Activated CD4-positive, alpha-beta T cell treated with anti-CD3 and anti-CD28 coated beads, Interleukin-2, amount 50 U/mL, for 16 hours (primary cell): Measurements from ENCODE around the gene DIP2C.
"Not testable (repeated sequence)": the region's sequence is repeated elsewhere in the genome, so short reads cannot be mapped to it uniquely, and the experiment has no call there.

Experiments
- DNase-seq: peaks from one replicate; pipeline ENCODE4 v3.0.0-alpha.2; 2020

The DIP2C gene

DNA sequence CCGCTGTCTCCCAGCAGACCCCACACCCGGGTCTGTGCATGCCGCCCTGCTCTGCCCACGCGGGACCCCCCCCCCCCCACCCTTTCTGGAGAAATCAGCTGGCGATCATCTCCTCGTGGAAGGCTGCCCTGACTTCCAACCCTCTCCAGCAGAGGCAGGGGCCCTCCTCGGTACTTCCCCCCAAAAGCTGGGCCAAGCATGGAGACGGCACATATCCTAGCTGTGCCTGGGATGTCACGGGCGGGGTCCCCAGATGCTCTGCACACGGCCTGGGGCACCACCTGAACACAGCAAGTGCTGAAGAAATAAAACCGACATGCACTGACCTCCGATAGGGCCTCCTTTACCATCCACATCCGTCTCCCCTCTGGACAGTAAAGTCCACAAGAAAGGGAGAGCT is 96.0 kb downstream of the DIP2C start:
- DNase-seq: no peak

DNA sequence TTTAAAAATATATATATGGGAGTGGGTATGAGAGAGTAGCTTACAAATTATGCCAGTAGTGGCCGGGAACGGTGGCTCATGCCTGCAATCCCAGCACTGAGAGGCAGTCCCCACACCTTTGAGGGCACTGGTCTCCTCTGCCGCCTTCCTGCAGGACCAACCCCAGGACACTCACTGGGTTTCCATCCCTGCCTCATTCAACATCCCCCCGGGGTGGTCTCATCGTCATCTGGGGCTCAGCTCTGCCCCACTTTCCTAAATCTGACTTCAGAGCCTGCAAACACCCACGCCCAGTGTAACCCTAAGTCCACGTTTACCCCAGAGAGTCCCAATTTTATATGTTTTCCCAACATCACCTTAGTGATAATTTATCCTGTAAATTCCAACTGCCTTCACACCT is 96.5 kb downstream of the DIP2C start:
- DNase-seq: no peak

DNA sequence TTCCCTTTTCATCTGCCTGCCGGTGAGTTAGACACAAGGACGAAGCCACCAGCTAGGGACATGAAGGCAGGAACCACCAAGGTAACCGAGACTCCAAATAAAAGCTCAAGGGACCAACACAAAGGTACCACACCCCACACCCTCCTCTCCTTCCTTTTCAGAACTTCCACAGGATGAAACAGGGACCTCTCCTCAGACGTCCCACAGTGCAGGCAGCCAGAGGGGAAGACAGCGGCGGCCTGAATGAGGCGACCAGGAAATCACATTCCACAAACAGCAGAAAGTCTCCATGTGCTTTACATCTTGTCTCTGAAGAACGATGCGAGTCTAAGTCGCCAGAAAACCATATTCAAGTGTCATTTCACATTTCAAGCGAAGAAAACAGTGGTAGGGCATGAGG is 97.8 kb downstream of the DIP2C start:
- DNase-seq: no peak

DNA sequence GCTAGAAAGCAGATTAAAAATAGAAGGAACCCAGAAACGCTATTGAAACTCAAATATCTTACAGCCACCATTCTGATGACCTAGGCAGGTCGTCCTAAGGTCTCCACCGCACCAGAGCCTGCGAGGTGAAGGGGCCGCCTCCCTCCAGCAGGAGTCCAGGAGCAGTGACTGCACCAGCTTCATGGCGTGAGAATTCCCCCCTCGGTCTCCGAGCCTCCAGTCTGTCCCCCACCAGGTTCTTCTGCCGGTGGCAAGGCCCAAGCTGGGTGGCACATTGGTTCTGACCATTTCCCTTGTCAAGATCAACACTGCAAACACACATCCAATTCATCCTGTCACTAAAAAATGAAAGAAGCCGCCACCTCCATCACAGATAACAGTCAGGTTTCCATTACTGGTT is 98.7 kb downstream of the DIP2C start:
- DNase-seq: no peak

DNA sequence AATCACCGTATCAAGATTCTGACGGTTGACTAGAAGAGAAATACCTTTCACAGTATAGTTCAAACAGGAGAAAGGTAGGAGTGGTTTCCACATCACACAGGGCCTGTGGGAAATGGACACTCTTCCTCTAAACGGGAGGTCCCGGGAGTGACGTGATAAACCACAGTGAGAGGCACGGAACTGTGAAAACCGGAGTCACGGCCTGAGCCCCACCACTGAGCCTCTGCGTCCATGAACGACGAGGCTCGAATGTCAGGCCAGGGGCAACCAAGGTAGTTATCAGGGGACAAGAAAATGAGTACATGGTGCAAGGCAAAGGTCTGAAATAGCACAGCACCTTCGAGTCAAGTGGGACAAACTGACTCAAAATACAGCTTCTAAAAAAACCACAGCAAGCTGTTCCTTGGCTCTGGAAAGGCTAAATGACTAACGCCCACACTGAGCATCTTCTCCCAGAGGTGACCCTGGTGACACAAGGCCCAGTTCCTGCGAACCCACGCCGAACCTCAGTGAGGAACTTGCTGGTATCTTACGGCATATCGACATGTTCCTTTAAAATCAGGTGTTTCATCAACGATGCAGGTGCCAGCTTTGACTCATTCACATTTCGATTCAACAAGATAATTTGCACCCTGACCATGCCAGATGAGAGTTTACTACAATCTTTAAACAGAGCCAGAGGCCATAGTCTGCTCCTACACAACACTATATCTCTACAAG is 99.3 kb downstream of the DIP2C start:
- no peak for DNase-seq

DNA sequence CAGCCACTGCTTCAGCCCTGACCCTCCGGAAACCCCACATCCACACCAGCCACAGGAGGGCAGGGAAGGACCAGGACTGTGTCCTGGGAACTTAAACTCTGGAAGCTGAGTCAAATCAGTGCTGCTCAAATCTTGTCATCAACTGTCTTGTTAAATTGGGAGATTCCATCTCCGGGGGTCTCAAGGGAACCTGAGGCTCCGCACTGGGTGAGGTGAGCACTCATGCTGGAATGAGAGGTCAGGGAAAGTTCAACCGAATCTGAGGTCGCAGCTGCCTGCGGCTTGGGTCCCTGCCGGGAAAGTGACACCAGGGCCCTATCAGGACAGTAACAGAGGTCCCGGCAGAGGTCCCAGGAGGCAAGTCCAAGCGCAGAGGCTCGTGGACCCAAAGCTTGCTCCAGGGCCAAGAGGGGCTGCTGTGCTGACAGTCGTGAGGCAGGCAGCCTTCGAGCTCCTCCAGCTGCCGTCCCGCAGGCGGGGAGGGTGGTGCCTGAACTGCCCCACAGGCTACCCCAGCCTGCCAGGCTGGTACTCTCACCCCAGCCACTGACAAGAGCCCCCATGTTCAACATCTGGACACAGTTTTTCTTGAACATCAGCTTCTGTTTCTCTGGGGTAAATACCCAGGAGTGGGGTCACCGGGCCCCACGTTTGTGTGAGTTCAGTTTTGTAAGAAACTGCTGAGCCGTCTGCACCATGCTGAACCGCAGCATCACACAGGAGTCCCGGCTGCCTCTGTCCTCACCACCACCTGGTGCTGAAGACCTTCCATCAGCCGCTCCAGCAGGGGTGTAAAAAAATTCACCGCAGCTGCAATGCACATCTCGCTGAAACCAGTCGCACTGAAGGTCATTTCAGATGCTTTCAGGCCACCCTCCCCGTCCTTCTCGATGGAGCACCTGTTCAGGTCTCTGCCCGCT is 101.0 kb downstream of the DIP2C start:
- no peak for DNase-seq

DNA sequence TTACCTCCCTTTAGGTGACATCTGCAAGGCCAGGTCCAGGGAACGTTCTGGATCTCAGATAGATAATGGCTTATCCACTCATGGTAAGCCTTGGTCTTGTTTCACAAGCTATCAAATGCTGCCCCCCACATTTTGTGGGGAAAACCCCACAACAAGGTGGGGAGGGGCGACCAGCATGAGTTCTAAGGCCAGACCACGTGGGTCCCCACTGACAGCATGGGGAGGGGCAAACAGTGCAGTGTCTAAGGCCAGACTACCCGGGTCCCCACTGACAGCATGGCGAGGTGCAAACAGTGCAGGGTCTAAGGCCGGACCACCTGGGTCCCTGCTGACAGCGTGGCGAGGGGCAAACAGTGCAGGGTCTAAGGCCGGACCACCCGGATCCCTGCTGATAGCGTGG is 102.8 kb downstream of the DIP2C start:
- no peak for DNase-seq

DNA sequence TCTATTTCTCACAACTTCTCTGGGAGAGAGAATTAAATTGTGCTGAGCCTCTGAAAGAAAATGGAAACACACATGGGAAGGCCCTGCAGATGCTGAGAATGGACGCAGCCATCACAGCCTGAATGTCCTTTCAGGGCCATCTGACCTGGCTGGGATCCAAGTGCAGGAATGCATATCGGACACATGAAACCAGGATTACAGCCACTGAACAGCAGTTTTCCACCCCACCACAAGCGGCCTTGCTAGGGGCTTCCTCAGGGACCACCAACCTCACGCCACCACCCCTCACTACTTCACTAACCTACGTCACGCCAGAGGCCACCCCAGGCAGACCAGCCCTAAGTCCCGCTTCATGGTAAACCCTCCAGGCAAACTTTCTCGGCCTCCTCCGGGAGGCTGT is 103.3 kb downstream of the DIP2C start:
- no peak for DNase-seq

DNA sequence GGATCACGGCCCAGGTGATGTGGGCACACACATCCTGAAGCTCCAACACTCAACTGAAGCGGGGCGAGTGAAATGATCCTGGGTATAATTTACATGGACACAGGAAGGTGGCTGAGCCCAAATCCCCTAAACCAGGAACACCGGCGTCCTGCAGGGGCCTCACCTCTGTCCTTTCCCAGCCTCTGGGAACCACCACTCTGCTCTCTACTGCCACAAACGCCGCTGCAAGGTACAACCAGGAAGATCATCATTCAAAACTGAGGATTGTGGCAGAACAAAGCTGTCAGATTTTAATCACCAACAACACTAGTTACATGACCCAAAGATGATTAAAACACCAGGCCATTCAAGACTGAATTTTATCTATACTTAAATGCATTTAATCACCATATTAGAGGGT is 104.0 kb downstream of the DIP2C start:
- no peak for DNase-seq

DNA sequence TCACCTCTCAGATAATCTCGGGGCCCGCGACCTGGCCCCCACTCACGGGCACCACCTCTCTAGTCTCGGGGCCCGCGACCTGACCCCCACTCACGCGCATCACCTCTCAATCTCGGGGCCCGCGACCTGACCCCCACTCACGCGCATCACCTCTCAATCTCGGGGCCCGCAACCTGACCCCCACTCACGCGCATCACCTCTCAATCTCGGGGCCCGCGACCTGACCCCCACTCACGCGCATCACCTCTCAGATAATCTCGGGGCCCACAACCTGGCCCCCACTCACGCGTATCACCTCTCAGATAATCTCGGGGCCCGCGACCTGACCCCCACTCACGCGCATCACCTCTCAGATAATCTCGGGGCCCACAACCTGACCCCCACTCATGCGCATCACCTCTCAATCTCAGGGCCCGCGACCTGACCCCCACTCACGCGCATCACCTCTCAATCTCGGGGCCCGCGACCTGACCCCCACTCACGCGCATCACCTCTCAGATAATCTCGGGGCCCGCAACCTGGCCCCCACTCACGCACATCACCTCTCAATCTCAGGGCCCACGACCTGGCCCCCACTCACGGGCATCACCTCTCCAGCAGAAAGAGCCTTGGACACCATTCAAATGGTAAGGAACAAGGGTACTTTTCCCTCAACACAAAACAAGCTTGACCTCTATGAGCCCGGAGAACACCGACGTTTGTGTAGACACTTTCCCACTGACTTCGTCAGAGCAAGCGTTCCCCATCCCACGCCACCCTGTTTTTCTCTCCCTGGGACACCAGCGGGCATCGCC is 104.8 kb downstream of the DIP2C start:
- not testable (repeated sequence) for DNase-seq

DNA sequence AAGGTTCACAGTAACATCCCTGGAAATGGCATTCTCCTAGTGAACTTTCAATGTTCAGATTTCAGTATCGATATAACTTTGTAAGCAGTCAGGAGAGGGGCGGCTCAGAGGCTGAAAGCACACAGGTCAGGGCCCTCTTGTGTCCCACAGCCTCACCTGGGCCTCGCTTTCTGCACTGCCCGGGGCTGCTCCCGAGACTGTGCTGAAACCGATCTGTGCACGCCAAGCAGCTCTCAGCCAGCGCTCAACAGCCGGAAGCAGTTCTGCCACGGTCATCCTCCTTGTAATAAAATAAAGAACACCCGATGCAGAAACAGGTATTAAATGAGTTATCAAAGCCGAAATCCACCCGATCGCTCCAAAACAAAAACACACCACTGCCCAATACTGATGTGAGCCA is 106.0 kb downstream of the DIP2C start:
- no peak for DNase-seq

DNA sequence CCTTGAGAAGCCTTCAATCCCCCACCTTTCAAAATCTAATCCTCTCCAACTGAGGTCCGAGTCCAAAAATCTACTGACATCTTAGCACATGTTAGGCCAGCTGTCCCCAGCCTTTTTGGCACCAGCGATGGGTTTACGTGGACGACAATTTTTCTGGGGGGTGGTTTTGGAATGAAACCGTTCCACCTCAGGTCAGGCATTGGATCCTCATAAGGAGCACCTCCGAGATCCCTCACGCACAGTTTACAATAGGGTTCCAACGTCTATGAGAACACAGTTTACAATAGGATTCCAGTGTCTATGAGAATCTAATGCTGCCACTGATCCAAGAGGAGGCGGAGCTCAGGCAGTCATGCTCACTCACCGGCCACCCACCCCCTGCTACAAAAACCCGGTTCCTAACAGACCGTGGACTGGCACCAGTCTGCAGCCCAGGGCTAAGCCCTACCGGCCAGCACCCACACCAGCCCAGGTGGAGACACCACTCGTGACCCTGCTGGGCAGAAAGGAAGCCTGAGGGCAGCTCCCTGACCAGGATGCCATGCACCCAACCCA is 107.6 kb downstream of the DIP2C start:
- no peak for DNase-seq

DNA sequence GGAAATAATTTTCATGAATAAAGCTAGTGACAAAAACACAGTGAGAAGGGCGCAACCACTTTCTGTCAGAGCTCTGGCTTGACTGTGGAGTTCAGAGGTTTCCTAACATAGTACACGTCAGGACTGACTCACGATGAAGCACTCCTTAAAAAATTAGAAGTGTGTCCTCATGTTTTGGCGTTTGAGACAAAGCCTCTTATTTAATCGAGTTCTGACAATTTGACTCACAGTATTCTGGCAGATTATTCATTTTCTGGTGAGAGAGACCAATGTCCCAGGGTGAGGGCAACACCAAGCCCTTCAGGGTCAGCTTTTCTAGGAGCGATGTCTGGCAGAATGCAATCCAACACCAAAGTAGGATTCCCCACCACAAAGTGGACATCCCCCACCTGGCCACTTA is 108.7 kb downstream of the DIP2C start:
- no peak for DNase-seq

DNA sequence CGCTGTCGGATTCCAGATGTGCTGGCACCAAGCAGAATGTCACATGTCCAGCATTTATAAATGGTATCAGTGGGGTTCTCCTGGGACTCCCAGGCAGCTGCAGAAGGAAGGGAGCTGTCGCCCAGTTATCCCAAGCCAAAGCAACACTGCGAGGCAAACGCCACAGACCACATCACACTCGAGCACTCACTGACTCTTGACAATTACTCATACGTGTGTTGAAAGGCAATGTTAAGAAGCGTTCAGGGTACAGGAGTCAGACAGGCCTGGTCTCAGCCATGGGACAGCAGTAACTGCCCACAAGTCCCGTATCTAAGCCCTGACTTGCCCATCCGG is 113.4 kb downstream of the DIP2C start:
- no peak for DNase-seq

DNA sequence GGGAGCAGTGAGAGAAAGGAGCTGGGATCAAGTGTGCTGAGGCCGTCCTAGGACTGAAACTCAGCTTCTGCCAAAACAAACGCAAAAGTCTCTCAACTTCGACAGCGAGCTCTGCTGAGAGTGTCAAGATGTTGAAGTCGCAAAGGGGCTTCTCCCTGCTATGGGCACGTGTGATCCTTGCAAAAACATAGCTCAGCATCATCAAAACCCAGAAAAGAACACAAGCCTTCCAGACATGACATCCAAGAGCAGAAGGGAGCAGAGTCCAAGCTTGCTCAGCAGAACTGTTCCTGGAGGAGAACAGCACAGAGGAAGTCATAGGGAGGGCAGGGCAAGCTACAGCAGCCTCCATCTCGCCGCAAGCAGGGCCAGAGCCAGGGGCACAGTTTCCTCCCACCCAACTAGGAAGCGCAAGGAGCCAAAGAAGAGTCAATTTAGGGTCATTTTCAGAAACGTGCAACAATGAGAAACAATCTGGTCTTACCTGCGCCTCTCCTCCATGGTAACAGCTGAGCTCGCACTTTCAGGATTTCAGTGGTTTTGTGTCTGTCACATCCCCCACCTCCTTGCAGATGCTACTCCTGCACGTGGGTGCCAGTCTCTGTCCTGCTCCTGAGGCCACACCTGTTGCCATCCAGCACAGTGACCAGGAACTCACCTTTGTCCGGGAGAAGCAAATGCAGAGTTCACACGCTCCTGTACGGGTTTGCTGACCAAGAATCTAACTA is 113.9 kb downstream of the DIP2C start:
- DNase-seq: no peak

DNA sequence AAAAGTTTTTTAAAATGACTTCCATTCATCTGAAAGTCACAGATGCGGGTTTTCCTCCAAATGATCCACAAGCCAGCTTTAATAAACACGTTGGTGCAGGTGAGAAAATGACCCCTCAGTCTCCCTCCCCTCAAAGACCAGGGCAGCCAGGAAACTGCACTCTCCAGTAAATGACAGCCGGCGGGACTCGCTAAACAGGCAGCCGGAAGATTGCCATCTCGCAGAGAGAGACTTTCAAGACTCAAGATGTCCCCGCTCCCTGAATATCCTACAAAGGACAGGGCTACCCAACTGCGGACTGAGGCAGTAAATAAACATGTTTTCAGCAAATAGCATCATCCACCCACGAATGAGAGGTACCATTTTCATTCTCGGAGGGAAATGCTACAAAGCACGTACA is 116.8 kb downstream of the DIP2C start:
- DNase-seq: no peak

DNA sequence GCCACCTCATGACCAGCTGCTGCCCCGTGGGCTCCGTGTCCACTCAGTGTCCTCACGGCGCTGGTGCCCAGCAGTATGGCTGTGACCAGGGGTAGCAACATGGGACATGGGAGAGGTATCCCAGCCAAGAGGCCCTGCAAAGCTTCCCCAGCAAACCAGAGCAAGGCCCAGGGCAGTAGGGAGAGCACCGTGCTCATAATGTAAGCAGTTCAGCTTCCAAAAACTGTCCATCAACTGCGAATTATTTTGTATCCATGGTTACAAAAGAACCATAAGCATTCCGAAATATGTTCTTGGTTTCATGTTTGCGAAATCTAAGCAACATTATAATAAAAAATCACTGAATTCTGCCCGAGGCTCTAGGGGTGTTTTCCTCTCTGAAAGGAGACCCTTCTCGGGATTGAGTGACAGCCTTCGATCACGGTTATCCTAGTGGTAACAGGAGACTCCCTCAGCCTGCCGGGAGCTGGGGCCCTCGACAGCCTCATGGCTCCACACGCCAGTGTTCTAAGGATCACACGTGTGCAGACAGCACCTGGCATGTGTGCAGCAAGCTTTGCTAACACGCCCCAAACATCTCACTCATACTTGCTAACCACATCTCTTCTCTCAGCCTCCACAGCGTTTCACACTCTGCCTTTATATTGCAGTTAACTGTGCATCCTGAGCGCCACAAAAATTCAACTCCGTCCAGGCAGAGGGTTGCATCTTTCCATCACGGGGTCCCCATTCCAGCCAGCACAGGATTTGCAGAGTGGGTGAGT is 117.6 kb downstream of the DIP2C start:
- DNase-seq: no peak

DNA sequence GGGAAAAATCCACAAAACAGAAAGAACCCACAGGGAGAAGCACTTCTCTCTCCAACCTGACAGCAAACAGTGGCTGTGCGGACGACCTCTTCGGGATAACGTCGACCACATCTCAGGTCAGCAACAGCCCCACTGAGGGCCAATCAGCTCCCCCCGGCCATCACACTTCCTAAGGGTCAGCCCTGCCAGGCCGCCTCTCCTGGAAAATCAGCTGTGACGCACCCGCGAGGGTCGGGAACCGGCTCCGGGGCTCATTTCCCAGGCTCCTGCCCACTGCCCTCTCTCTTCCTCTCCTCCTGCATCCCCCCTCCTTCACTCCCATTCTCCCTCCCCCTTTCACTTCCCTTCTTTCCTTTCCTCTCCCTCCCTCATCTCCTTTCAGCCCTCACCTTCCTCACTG is 118.3 kb downstream of the DIP2C start:
- no peak for DNase-seq

DNA sequence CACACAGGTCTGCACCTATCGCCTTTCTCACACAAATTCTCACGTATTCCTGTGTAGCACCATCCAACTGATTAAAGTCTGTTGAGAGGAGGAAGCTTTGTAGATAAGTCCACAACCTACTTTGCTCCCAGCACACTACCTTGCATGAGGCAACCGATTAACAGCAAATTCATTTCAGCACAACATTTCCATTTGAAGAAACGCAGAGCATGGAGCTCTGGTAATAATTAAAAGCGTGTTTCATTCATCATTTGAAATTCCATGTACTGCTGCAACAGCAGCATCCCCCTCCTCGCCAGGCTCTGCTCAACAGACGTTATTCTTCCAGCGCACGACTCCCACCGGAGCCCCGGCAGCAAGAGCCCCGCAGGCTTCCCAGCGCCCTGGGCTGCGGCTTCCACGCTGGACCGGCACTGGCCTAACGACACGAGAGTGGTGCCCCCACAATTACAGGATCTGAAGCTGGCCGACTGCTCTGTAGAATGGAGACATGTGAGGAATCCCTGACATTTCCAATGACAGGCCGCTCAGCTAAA is 118.8 kb downstream of the DIP2C start:
- DNase-seq: no peak

DNA sequence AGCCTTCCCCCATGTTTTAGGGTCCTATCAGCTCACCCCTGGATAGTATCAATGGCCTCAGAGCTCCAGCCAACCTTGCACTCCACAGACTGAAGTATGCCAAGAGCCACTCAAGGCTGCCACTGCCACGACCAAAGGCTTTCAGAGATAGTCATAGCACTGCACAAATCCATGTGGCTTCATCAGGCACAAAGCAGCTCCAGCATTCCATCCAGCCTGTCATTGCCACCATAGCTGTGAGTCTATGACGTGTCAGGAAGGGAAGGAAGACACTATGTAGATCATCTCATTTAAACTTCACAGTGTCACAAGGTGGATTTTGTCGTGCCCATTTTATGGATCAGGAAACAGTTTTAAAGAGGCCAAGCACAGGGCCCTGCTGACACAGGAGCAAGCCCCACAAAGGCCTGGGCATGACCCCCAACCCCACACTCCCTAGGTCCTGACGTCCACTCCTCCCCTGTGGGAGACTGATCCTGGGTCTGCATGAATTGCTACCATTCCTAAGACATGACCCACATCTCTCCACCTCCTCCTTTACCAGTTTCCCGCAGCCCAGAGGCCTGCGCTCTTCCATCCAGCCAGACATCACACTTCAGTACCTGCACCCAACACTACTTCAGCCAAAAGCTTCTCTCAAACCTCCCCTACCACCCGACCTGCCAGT is 119.4 kb downstream of the DIP2C start:
- DNase-seq: no peak

DNA sequence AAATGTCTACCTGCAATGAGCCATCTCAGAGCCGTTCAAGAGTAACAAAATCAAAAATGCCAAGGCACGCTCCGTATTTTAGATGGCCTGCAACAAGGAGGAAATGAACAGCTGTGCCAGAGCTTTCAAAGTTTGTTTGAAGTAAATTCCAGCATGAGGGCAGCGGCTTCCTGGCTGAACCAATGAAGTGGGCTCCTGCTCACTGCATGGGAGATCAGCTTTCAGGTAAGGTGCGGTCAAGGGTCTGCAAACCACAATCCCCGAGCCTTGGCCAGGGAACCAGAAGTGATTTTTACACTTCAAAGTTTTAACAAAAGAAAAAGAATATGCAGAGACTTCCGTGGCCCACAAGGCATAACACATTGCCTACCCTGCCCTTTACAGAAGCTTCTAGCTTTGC is 120.6 kb downstream of the DIP2C start:
- DNase-seq: no peak
